A673 (cell line): ENCODE data around the gene CD74.

Experiments used
- EZH2 ChIP-seq: fragments of 200-600 bp; sonication (generic); IDR thresholded peaks from 2 replicates; pipeline ENCODE4 v1.6.1; 2017; ENCODE audit warnings: borderline replicate concordance, low read depth, mild to moderate bottlenecking, mixed read lengths, antibody characterized with exemption, low read length; ENCODE audit not compliant: poor library complexity, severe bottlenecking
- TF ChIP-seq, protein P1 (sequence below): fragments of 300-800, 200-600 bp; sonication (generic); conservative IDR thresholded peaks from 2 replicates; pipeline ENCODE4 v1.5.1; 2017; ENCODE audit warnings: low read depth, mild to moderate bottlenecking, antibody characterized with exemption, low read length, moderate library complexity, mixed read lengths

DNA sequence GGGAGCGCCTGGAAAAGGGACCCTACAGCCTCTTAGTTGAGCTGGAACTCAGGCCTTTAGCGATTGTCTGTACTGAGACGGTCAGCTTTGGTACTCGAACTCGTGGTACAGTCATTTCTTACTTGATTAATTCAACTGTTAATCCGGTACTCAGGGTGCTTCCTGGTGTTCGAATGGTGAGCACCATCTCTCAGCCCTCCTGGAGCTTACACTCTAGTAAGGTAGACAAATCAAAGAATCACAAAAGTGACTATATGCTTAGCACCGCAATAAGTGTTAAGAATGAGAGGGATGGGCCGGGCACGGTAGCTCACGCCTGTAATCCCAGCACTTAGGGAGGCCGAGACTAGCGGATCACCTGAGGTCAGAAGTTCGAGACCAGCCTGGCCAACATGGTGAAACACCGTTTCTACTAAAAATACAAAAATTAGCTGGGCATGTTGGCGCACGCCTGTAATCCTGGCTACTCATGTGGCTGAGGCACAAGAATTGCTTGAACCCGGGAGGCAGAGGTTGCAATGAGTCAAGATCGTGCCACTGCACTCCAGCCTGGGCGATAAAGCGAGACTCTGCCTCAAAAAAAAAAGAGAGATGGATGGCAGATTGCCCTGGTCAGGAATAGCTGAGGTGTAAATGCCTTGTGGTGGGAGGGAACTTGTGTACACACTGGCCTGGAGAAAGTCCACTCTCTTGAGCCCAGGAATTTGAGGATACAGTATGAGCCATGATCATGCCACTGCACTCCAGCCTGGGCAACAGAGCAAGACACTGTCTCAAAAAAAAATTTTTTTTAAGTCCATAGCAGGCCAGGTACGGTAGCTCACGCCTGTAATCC is 54.2 kb downstream of the CD74 start:
- TF ChIP-seq, protein P1, sequence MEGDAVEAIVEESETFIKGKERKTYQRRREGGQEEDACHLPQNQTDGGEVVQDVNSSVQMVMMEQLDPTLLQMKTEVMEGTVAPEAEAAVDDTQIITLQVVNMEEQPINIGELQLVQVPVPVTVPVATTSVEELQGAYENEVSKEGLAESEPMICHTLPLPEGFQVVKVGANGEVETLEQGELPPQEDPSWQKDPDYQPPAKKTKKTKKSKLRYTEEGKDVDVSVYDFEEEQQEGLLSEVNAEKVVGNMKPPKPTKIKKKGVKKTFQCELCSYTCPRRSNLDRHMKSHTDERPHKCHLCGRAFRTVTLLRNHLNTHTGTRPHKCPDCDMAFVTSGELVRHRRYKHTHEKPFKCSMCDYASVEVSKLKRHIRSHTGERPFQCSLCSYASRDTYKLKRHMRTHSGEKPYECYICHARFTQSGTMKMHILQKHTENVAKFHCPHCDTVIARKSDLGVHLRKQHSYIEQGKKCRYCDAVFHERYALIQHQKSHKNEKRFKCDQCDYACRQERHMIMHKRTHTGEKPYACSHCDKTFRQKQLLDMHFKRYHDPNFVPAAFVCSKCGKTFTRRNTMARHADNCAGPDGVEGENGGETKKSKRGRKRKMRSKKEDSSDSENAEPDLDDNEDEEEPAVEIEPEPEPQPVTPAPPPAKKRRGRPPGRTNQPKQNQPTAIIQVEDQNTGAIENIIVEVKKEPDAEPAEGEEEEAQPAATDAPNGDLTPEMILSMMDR: no peak
- TF ChIP-seq EZH2: no peak
